HG02970 (cell line): ENCODE measurements around the gene C14orf180.
"Not testable (repeated sequence)": the region's sequence is repeated elsewhere in the genome, so short reads cannot be mapped to it uniquely, and the experiment has no call there.

Source experiments
- ATAC-seq: cut with Tn5 transposase; IDR thresholded peaks from one replicate; pipeline ENCODE4 v1.9.1; 2021; ENCODE audit warnings: mild to moderate bottlenecking, moderate library complexity, moderate number of reproducible peaks; ENCODE audit not compliant: unreplicated experiment, low FRiP score

The C14orf180 gene

DNA sequence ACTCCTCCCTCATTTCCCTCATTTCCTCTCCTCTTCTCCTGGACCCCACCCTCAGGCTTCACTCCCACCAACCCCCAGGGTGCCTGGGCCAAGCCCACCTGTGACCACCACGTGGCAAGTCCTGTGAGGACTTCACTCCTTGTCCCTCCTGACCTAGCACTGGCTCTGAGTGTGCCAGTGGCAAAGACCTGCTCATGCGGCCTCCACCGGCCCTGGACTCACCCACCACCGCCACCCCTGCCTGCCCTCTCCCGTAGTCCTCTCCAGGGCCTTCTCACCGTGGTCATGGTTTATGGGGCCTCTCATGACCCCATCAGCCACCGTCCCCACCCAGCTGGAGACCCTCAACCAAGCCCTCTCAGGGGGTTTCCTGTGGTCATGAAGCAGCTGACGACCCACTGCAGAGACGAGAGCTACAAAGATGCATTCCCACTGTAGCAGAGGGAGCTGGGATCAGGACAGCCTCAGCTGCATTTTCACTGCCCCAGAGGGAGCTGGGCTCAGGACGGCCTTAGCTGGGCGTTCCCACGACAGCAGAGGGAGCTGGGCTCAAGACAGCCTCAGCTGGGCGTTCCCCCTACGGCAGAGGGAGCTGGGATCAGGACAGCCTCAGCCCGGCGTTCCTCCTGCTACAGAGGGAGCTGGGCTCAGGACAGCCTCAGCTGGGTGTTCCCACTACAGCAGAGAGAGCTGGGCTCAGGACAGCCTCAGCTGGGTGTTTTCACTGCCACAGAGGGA is 3.2 kb upstream of the C14orf180 start:
- ATAC-seq = no peak

DNA sequence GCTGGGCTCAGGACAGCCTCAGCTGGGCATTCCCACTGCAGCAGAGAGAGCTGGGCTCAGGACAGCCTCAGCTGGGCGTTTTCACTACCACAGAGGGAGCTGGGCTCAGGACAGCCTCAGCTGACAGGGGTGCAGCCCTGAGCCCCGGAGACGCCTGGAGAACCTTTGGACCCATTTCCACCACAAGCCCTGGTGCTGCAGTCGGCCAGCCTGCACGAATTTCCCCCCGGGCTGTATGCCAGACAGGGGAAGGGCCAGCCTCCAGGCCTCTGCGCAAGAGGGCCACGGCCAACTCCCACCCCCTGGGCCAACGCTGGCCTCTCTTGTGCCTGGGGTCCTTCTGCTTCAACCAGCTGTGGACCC is 2.6 kb upstream of the C14orf180 start:
- no peak for ATAC-seq

DNA sequence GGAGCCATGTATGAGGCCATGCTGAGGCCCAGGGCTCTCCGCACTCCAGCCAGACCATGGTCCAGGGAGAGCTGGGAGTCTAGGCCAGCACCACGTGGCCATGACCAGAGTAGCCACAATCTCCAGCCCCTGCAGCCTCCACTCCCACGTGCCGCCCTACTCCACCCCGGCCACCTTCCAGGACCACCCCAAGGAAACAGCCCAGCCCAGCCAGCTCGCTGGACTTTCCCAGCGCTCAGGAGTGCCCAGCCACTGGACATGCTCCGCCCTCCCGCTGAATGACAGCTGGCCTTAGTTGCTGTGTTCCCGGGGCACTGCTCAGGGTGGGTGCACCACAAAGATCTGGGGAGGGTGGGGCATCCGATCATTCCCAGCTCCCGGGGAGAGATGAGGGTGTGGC is 2.1 kb upstream of the C14orf180 start:
- ATAC-seq = no peak

DNA sequence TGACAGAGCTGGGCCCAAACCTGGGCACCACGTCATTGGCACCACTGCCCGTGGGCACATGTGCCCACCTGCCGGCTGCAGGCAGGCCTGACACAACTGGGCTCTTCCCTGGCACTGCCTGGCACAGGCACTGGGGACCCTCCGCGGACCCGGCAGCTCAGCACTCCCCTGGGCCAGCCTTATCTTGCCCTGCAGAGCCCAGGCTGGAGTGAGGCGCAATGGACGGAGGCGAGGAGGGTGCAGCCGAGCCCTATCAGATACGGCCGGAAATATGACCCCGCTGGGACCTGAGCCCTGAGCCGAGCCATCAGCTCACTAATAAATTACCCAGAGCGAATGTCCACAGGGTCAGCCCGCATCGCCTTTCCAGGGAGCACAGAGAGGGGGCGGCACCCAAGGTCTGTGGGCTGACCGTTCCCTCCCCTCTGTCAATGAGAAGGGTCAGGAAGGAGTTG is 1.7 kb upstream of the C14orf180 start:
- ATAC-seq = no peak

DNA sequence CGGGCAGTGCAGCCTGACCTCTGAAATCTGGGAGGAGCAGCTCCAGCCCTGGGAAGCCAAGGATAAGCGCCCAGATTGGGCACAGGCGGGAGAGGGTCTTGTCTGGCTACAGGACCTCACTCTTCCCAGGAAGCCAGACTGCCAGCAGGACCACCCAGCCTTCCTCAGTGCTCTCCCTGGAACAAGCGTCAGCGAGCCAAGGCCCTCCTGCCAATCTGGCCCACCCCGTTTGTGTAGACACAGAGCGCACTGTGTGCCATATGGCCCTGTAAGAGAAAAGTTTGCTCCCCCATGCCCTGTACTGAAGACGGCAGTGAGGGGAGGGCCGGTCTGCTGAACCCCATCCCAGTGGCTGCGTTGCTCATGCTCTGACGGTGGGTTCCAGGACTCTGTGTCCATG is 1.2 kb upstream of the C14orf180 start:
- no peak for ATAC-seq

DNA sequence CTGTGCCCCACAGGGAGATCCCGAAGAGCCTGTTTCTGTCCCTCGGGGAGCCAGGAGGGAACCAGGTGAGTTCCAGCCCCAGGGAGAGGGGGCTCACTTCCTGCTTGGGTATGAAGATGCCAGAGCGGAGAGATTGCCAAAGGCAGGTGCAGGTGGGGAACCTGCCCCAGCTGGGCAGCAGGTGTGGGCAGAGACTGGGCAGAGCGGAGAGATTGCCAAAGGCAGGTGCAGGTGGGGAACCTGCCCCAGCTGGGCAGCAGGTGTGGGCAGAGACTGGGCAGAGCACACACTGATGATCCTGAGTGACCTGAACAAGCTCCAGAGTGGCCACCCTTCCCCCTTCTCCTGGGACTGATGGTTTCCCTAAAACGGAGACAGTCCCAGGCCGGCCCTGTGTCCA is 375 bp downstream of the C14orf180 start:
- ATAC-seq = not testable (repeated sequence)

DNA sequence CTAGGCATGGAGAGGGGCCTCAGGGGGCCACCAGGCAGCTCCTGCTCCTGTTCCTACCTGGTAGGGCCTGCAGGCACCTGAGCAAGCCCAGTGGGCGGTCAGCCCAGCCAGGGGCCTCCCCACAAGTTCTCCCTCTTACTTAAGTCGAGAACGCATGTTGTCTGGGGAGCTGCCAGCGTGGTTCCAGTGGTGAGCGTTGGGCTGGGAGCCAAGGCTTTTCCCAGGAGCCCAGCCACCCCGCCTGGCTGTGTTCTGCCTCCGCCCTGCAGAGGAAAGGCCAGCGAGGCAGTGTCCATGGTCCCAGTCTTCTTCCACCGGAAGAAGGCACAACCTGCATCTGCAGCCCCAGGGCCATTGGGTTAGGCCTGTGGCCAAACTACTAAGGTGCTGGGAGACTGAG is 1.4 kb downstream of the C14orf180 start:
- no peak for ATAC-seq

DNA sequence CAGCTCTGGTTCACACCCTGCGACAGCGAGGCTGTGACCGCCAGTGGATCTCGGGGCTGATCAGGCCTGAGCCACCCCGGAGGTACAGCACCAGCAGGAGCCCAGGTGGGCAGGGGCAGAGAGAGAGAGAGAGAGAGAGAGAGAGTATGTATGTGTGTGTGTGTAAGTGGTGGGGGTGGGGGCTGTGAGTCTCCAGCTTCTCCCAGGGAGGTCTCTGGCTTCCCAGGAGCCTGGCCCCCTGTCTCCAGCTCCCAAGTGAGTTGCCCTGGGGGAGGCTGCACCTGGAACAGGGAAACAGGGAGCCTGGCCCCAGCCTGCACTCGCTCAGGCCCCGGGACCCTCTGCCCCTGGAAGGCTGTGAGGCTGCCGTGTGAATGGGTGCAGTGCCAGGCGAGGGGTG is 2.0 kb downstream of the C14orf180 start:
- ATAC-seq = no peak

DNA sequence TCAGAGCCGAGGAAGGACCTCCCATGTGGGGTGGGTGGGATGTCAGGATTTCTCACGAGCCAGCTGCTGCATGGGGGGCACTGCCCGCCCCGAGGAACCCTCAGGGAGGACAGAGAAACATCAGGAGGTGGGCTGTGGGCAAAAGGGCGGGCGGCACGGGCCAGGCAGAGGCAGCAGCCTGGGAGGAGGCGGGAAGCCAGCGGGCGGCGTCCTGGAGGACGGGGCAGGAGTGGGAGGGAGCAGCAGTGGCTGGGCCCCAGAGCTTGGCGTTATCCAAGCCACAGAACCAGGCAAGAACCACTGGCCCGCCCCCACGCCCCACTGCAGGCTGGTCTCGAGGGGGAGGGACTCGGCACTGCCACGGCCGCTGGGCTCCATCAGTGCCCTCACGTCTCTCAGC is 2.4 kb downstream of the C14orf180 start:
- ATAC-seq = no peak

DNA sequence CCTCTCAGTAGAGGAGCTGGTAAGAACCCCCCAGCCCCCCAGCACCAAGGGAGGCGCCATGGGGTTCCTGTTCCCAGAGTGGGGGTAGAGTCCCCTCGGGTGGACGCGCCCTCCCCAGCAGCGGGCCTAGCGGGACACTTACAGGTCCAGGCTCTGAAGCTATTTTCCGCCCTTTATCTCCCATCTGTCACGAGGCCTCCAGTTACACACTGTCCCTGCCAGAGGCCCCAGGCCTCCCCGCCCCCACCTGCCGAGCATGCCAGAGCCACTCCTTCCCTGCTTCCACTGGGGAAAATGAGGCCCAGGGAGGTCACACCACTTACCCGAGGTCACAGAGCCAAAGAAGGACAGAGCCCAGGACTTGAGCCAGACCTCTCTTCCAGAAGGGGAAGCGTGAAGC is 3.1 kb downstream of the C14orf180 start:
- ATAC-seq = no peak

DNA sequence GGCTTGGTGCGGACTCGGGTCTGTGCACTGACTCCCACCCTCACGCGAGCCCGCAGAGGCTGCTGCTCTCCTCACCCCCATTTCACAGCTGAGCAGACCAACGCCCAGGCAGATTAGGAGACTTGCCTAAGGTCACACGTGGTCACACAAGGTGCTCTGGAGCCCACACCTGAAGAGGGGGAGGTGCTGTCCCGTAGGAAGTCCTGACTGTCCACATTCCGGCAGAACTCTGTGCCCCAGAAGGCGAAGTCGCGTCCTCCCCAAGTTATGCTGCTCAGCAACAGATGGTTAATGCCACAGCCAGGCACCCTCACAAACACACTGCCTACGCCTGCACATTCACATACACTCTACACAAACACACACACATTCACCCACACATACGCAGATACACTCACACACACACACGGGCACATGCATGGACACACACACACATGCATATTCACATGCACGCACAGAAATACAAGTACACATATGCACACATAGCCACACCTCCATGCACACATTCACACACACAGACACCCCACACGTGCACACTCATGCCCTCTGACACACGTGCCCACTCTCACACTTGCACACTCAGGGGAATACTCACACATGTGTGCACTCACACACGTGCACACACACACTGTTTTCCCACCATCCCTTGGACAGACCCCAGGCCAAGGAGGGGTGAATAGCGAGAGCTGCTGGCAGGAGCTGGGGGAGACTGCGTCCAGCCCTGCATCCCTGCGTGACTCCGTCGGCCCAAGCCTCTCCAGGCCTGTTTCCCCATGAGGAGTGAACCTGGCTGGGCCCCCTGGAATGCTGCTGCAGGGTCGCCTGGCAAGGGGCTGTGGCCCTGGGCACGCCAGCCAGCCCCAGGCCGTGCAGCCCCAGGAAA is 4.1 kb downstream of the C14orf180 start:
- ATAC-seq = no peak

DNA sequence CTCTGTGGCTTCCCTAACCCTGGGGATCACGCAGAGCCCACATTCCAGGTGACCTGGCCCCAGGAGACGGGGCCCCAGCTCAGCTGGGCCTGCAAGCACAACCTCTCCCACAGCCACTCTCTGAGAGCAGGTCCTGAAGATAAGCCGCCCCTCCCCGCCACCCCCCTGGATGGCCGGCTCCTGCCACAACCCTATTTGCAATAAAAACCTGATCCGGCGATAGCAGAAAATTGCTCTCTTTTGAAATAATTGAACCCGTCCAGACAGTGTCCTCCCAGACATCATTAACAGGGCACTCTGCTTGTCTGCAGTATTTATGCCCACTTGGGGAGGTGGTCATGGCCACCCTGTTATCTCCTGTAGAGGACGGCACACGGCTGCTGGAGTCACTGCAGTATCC is 5.0 kb downstream of the C14orf180 start:
- ATAC-seq = no peak

DNA sequence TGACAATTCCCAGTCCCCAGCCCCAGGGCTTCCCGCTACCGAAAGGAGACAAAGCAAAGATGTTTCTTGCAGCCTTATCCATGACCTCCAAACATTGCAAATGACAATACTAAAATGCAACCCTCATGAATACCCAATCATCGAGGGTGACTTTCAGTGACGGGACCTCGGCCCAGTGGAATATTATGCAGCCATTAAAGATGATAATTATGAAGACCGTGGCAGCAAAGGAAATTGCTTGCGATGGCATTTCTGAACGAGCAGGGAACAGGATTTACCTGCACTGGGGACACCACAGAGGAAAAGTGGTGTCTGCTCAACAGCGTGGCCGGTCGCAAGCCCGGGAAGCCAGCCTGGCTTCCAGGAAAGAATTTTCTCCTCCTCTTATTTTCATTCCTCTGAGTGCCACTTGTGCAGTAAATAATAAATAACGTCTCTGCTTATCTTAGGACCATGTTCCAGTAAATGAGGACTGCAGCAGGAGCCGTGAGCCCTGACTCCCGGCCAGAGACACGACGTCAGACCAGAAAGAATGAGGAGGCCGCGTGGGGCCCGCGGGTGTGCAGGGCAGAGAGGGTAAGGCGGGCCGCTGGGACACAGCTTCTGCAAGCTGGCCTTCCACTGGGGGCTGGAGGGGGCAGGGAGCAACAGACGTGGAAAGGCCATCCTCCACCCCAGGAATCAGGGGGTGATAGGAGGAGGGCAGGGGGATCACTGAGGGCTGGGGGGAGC is 6.6 kb downstream of the C14orf180 start:
- ATAC-seq = no peak

DNA sequence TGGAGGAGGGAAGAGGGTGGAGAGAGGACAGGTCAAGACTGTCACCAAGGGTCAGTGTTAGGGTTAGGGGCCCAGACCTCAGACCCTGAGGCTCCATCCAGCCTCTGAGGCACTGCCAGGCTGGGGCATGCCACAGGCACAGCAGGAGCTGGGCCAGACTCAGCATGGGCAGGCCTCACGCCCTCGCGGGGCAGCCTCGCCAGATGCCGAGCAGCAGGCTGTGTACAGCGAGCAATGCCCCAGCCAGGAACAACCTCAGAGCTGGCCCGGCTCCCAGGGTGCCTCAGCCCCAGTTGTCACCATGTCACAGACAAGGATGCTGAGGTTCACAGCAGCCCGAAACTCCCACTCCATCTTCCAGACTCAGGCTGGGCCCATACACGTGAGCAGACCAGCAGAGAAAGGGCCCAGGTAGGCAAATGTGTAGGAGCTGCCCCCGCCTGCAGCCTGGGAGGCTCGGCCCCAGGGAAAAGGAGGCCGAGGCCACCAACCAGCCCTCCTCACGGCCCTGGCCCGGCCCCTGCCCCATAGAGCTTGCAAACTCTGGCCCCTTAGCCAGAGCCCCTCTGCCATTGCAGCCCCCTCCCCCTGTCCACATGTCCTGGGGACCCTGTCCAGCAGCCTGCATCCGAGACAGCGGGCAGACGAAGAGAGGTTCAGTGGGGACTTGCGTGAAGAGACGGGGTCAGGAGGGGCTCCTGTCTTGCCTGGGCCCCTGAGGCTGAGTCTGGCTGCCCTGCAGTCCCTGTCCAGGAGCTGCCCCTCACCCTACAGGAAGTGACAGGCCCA is 7.5 kb downstream of the C14orf180 start:
- ATAC-seq = no peak

DNA sequence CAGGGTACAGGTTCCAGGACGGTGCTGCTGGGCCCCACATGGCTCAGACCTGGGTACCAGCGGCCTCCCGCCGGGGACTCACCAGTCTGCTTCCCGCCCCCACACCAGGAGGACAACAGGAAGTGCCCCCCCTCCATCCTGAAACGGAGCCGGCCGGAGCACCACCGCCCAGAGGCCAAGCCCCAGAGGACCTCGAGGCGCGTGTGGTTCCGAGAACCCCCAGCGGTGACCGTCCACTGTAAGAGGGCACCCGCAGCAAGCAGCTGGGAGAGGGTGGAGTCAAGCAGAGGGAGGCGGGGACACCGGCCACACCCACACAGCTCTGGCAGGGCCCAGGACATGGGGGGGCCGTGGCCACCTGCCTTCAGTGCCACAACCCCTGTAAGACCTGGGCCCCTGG is 8.1 kb downstream of the C14orf180 start:
- no peak for ATAC-seq

DNA sequence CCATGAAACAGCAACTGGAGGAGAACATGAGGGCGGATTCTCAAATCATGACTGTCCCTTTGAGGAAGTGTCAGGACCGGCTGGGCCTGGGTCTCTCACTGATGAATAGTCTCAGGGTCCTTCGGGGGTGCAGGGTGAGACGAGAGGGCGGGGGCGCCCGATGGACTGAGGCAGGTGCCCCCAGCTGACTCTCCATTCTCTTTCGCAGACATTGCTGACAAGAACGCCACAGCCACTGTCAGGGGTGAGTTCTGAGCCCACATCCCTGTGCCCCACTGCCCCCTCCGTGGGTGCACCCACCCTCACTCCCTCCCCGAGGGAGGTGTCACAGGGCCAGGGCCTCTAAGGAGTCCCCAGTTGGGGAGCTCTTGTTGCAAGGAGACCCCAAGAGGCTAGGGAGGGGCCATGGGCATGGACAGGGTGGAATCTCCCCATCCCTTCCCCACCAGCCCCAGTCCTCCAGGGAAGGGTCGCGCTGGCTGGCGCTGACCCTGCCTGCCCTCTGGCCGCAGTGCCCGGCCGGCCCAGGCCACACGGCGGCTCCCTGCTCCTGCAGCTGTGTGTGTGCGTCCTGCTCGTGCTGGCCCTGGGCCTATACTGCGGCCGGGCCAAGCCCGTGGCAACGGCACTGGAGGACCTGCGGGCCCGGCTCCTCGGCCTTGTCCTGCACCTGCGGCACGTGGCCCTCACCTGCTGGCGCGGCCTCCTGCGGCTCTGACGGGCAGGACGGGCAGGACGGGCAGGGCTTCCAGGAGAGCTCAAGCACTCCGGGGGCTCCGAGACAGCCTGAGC is 8.7 kb downstream of the C14orf180 start:
- ATAC-seq = no peak

DNA sequence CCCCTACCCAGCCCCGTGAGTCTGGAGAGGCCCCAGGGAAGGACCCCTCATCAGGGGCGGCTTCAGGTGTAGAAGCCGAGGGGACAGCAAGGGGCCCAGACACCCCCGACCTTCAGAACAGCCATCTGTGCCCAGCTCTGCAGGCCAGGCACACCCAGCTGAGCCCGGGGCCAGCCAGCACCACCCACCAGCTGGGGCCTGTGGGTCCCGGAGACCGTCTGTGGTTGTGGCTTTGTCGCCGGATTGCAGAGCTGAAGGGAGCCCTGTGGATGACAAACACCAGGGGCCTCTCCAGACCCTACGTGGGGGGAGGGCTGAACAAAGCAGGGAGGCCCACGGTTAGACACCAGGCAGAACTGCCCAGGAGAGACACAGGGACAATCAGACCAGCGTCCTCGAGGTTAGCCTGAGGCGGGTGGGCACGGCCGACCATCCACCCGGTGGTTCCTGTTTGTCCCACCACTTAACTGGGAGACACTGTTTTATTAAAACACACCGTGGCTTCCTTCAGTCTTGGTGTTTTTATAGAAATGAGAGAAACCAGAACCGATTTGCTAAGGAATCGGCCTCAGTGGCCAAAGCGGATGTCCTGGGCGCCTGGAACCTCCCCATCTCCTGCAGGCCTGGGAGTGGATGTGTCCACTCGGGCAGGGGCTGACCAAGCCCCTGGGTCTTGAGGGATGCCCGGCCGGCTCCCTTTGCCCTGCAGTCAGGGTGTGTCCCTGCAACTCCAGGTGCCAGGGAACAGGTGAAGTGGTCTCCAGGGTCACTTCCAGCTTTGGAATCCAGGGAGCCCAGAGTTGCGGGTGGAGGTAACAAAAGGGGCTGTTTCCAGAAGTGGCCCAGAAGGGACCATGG is 10.0 kb downstream of the C14orf180 start:
- no peak for ATAC-seq

DNA sequence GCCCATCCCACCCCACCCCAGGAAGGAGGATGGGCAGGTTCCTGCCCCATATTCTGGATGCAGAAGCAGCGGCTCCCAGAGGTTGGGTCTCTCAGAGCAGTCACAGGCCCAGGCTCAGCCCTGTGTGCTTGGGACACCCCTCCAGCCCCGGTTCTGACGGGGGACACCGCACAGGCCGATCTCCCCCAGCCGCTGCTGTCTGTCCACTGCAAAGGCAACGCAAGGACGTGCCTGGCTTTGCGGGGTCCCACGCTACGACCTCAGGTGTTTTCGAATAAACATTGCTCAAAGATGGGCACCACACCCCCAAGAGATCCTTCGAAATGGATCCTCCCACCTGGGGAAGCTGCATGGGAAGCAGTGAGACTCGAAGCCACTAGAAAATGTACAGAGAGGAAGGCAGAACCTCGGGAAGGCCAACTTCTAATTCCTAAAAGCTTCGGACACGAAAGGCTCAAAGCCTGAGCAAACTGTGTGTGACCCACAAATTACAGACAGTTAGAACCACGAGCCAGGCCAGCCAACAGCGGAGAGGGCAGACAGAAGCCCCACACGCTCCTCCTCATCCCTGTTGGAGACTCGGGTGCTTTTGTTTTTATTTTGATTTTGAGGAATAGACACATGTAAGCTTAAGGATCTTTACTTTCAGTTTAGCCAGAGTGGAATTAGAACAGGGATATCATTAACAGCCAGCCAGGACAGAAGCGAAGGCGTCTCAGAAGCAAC is 10.8 kb downstream of the C14orf180 start:
- no peak for ATAC-seq
